ENCODE data around the gene UBE2C.

Gene UBE2C

DNA sequence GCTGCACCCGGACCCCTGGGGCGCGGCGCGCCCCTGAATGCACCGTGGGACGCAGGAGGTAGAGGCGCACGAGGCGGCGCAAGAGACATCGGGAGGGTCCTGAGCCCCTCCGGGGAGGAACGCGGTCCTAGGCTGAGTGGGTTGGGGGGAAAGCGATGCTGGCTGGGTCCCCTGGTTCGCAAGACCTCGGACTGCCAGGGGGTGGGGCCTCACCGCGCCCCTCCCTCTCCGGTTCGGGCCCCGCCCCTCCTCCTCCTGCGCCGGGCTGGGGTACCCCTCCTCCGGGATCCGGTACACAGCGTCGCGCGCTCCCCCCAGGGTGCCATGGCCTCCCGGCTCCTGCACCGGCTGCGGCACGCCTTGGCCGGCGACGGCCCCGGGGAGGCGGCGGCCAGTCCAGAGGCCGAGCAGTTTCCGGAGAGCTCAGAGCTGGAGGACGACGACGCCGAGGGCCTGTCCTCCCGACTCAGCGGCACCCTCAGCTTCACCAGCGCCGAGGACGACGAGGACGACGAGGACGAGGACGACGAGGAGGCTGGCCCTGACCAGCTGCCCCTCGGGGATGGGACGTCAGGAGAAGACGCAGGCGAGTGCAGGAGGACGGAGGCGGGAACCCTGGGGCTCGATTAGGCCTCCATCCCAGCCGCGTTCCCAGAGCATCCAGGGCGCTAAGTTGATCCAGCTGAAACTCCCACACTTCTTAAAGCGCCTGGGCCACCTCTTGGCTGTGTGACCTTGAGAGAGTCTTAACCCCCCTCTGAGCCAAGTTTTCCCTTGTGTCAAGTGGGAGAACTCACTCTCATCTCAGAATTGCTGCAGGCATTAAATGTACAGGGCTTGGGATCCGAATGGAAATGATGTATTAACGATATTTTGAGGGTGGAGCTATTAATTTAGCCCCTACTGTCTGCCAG is 21.7 kb downstream of the UBE2C start:
- no peak for DNase-seq

DNA sequence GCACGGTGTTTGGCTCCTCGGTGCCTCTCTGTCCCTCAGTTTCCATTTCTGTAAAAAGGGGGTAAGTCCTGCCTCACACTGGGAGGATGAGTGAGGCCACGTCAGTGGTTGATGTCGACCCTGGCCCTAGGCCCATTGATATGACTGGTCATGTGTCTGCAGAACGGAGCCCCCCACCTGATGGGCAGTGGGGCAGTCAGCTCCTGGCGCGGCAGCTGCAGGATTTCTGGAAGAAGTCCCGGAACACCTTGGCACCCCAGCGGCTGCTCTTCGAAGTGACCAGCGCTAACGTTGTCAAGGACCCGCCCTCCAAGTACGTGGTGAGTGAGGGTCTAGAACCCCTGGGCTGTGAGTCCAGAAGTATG is 22.3 kb downstream of the UBE2C start:
- no peak for DNase-seq

DNA sequence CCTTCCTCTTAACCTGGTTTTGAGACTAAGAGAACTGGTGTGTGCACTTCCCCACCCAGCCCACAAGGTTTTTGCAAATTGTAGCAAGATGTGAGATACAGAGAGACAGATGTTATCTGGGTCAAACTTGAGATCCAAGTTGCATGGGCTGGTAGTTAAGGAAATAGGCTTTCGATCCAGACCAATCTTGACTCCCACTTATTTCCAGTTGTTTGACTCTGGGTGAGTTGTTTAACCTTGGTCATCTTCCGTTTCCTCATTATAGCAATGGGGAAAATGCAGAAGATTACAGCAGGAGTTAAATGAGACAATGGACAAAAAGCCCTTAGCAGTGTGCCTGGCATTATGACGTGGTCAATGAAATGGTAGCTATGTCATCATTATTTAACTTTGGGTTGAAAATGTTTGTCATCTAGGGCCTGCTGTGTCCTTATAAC is 22.9 kb downstream of the UBE2C start:
- DNase-seq, result peak in 1 of 2 experiments; percentile 13

DNA sequence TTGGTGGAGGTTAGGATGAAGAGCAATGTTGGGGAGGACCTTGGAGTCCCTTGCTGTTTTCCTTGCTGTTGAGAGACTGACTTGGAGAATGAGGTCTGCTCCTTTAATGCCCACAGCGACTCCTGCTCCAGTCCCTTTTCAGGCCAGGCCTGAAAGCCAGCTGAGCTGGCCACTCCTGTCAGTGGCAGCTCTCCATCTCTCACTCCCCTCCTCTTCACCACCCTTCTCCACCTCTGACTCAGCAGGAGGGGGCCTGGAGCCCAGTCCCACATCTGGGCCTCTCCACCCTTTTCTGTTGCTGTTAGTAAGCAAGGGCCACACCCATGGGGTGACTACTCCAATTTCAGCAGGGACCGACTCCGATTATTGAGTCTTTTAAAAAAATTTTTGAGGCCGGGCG is 23.4 kb downstream of the UBE2C start:
- no peak for DNase-seq

DNA sequence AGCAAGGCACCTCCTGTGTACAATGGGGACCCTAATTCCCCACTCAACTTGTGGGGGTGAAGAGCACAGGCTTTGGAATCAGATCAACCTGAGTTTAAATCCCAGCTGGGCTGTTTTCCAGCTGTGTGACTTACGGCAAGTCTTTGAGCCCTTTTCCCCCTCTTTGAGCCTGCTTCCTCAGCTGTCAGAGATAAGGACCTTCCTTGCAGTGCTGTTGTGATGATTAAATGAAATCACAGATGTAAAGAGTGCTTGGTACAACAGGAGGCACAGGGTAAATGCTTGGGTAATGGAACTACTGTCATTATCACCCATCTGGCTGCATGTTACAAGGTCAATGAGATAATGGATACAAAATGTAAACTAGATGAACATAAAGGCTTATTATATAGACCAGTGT is 24.4 kb downstream of the UBE2C start:
- DNase-seq, result no peak

DNA sequence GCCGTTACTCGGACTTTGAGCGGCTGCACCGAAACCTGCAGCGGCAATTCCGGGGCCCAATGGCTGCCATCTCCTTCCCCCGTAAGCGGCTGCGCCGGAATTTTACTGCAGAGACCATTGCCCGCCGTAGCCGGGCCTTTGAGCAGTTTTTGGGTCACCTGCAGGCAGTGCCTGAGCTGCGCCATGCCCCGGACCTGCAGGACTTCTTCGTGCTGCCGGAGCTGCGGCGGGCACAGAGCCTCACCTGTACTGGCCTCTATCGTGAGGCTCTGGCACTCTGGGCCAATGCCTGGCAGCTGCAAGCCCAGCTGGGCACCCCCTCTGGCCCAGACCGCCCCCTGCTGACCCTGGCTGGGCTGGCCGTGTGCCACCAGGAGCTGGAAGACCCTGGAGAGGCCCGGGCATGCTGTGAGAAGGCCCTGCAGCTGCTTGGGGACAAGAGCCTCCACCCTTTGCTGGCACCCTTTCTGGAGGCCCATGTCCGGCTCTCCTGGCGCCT is 28.3 kb downstream of the UBE2C start:
- DNase-seq, result no peak

DNA sequence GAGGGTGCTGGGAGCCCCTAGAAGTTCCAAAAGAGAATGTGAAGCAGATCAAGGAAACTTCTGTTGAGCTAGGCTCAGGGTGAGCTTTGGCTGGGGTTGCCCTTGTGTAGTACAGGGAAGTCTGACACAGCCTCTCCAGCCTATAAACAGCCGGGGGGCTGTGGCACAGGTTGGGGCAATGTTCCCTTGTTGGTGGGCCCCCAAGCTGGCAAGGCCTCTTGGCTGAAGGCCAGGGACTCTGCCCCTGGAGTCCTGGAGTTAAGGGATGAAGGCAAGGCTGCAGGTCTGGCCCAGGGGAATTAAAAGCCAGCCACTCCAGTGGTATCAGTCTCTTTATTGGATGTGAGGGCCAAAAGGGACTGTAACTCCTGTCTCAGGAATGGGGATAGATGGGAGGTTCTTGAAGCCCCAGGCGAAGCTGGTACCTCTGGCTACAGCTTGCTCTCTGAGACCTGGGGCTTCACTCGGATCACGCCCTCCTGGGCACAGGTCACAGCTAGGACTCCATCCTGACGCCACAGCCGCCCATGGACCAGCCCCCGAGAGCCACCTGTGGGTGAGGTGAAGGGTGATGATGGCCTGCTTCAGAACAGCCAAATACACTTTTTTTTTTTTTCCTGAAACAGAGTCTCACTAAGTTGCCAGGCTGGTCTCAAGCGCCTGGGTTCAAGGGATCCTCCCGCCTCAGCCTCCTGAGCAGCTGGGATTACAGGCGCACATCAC is 29.1 kb downstream of the UBE2C start:
- no peak for DNase-seq

DNA sequence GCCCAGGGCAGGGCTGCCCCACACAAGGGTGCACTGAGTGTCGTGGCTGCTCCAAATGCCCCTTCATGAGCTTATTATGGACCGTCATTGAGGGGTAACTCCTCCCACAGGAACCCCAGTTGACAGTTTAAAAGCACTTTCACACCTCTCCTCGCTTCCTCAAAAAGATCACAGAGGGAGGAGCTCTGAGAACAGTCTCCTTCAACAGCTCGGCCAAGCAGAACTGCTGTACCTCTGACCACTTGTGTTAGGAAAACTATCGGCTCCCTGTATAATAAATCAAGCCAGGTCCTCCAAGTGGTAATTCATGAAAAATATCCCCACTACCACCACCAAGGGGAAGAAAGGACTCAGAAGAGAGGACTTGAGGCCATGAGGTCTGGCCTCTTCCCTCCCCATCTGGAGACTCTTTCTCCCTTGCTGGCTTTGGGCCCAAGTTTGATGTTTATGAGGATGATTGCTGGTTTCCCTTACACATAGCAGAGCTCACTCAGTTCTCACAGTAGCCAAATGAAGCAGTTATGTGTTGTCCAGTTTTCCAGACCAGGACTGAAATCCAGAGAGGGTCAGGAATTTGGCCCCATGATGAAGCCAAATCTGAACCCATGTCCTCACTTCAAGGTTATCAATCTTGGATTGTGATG is 29.8 kb downstream of the UBE2C start:
- no peak for DNase-seq

DNA sequence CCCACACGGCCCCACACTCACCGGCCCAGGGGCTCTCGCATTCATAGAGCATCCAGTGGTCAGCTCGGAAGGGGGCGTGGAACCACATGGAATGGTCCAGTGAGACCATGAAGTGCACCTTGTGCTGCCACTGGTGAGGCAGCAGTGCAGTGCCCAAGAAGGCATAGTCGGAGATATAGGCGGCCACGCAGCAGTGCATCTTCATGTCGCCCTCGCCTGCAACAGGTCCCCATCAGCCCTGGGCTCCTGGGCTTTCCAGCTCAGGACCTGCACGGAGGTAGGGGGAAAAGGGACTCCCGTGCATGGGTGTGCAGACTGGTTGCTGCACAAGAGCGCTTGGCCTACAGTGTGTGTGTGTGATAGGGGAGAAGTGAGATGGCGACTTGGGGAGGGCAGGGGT is 31.1 kb downstream of the UBE2C start:
- no peak for DNase-seq

DNA sequence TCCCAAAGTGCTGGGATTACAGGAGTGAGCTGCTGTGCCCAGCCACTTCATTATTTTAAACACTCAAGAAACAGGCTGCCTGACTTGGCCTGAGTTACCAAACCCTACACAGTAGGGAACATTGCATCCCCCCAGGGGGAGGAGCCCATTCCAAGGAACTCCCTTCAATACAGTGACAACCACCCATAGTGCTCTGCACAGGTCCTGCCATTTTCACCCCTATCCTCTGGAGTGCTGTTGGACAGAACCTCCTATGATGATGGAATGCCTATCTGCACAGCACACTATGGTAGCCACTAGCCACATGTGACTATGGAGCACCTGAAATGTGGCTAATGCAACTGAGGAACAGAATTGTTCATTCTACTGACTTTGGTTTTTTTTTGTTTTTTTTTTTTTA is 33.0 kb downstream of the UBE2C start:
- no peak for DNase-seq

DNA sequence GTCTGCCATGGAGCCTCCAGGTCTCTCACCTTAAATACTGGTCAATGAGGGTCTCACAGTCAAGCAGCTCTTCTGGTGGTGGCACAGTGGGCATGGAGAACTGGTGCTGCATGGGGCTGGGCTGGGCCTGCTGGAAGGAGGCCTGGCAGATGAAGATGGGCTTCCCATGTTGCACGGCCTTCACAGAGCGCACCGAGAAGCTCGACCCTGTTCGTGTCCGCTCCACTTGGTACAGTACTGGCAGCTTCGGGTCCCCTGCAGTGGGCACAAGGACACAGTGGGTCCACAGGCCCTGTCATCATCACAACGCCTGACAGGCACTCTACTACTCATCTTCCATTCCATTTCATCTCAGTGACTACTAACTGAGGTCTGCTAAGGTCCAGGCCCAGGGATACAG is 36.0 kb downstream of the UBE2C start:
- no peak for DNase-seq

DNA sequence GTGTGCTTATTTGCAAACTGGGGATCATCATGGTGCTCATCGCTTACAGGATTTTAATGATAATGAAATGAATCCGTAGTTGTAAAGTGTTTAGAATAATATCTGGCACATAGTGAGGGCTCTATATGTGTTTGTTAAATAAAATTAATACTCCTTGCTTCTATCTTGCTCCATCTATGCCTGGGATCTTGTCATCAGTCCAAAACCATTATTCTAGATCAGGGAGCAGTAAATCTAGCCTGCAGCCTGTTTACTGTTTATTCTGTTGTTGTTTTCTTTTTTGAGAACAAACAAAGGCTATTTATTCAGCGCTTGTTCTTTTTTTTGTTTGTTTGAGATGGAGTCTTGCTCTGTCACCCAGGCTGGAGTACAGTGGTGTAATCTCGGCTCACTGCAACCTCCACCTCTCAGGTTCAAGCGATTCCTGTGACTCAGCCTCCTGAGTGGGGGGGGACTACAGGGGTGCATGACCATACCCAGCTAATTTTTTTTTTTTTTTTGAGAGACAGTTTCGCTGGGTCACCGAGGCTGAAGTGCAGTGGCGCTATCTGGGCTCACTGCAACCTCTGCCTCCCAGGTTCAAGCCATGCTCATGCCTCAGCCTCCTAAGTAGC is 36.6 kb downstream of the UBE2C start:
- DNase-seq, result no peak

DNA sequence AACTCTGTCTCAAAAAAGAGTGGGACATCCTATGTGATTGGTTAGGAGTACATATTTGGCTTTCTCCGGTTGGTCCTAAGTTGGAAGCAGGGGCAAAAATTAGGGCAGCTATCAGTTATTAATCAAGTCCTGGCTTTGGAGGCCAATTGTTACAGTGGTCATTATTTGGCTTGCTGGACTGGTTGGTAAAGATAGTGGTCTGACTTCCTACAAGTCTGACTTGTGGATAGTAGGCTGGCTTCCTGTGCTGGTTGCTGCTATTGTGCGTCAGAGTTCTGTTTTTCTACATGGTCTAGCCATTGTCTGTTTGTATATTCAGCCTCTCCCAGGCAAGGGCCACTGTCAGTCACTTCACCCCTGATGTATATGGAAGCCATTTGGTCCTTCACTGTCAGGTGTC is 37.8 kb downstream of the UBE2C start:
- DNase-seq, result no peak

DNA sequence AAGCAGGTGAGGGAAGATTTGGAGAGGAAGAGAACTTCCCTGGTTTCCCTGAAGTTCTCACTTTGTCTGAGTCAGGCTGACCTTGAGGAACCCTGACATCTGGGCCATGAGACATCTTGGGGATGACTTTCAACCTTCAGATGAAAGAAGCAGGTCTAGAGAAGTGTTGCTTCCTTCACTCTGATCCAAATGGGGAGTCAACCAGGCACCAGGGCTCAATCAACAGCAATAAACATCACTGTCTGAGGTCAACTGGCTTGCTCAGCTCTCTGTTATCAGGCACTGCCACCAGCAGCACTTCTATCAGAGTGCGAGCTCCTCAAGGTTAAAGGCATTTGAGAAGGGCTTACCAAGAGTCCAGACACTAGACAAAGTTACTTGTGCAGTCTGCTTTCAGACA is 38.5 kb downstream of the UBE2C start:
- no peak for DNase-seq

DNA sequence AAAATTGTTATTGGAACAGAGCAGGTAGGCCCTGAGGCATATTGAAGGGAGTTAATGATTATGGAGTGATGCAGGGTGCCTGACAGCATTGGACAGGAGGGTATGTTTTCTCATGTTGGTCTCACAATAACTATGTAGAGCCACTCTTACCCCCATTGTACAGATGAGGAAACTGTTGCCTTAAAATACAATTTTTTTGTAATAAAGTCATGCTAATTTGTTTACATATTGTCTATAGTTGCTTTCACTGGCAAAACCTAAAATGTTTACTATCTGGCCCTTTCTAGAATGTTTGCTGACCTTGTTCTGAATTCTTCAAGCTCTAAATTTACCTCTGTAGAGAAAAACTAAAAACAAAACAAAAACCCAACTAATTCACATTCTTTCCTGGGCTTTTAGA is 39.1 kb downstream of the UBE2C start:
- DNase-seq, result no peak

DNA sequence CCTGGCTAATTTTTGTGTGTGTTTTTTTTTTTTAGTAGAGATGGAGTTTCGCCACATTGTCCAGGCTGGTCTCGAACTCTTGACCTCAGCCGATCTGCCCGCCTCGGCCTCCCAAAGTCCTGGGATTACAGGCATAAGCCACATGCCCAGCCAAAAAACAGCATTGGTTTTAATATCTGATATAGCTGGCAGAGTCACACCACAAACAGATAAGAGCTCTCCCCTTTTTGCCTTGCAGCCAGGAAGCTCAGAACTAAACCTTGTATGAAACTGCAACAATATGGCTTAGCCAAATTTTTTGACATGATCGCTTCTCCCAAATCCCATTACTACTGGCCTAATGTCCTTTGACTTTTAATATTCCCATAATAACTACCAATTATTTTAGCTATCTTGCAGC is 39.9 kb downstream of the UBE2C start:
- no peak for DNase-seq

DNA sequence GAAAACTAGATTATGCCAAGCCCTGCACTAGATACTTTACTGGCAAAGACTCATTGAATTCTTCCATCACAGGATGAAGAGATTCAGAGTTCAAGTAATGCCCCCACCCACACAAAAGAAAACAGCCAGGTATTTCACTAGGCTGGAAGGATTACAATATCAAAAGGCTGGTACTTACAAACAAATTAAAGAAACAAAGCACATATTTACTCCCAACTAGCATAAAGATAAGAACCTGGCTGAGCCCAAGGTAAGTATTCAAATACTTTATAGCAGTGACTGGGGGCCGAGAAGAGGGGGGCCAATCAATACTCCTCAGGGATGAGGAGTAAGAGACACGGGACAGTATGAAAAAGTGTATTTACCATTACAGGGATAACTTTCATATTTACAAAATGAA is 41.0 kb downstream of the UBE2C start:
- no peak for DNase-seq

DNA sequence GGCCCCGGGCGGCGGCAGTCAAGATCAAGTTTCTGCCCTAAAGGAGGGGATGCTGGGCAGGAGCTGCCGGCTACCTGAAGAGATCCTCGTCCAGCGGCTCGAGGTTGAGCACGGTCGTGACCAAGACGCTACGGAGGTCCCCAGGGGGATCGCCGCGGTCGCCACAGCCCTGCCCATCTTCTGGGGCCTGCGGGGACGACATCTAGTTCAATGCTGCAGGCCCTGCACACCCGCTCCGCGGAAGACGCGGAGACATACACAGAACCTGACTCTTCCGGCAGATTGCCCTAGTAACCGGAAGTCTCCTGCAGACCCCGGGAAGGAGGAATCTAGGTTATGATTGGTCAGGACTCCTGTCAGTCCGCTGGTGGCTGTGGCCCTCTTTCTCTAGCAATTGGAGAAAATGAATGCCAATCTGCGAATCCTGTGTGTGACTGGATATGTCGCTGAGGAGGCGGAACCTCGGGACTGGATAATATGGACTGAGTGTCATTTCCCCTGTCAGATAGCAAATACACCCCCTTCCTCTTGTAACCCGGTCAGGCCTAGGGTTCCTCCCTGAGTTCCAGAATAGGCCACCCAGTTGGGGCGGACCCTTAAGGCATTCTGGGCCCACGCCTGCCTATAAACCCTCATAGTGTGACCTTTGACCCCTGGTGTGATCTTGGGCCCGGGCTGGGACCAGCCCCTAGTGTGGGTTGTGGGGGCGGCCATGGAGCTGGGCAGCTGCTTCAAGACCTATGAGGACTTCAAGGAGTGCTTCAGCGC is 44.9 kb downstream of the UBE2C start, which contains the start of the genes ACOT8 and ZSWIM3:
ACOT8 (minus strand) TSS at position 279 of the 768 bp plus-strand sequence; CDS start at position 202, 77 bp downstream.
ZSWIM3 (plus strand) TSS at position 501 of the 768 bp plus-strand sequence; CDS start at position 713, 212 bp downstream.
- peak; percentile 98 to 99 for DNase-seq

DNA sequence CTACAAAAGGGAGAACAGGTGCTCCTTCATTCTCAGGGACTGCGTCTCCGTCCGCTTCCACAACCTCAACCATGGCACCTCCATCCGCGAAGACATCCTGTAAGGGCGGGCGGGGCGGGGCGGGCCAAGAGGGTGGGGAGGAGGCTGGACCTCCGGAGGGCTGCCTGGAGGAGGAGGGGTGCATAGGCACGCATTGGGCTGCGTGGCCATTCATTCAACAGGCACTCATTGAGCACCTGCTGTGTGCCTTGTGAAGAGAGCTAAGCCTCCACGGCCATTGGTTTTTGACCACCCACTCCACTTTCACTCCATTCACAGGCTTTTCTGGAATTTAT is 45.4 kb downstream of the UBE2C start:
- peak; percentile 40 to 45 for DNase-seq

DNA sequence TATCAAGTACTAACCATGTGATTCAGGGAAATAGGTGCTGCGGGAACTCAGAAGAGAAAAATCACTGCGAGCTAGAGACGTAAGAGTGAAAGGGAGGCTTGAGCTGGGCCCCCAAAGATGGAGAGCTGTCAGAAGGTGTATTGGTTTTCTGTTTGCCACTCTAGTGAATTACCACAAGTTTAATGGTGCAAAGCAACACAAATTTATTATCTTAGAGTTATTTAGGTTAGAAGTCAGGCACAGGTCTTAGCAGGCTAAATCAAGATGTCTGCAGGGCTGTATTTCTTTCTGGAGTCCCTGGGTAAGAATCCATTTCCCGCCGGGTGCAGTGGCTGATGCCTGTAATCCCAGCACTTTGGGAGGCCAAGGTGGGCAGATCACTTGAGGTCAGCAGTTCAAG is 47.5 kb downstream of the UBE2C start:
- DNase-seq, result no peak

DNA sequence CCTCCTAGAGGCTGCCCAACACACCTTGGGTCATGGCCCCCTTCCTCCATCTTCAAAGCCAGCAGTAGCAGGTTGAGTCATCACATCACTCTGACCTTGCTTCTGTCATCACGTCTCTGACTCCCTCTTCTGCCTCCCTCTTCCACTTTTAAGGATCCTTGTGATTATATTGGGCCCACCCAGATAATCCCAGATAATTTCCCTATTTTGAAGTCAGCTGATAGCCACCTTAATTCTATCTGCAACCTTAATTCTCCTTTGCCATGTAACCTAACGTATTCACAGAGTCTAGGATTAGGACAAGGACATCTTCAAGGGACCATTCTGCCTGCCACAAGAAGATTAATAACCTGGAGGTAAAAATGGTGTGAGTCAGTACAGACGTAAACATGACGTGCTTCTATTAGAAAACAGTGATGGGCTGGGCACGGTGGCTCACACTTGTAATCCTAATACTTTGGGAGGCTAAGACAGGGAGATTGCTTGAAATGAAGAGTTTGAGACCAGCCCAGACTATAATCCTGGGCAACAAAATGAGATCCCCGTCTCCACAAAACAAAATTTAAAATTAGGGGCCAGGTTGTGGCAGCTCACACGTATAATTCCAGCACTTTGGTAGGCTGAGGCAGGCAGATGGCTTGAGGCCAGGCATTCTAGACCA is 48.2 kb downstream of the UBE2C start:
- no peak for DNase-seq

Measured in AML-193 (cell line).